GM23338 (cell line): Measurements from ENCODE around the gene GRIN3A.

Source experiments
- EZH2 ChIP-seq: fragments of 200-600 bp; sonication (generic); IDR thresholded peaks from one replicate; pipeline ENCODE4 v1.8.0; 2017; ENCODE audit warnings: antibody characterized with exemption, mild to moderate bottlenecking, low read depth; ENCODE audit not compliant: unreplicated experiment
- EZH2phosphoT487 ChIP-seq: fragments of 200-600 bp; sonication (generic); IDR thresholded peaks from one replicate; pipeline ENCODE4 v1.8.1; 2018; ENCODE audit warnings: antibody characterized with exemption; ENCODE audit not compliant: unreplicated experiment
- TF ChIP-seq, protein P1 (sequence below): IDR thresholded peaks from one replicate; pipeline ENCODE4 v1.6.1; 2018; ENCODE audit warnings: antibody characterized with exemption; ENCODE audit not compliant: unreplicated experiment

- TF ChIP-seq, protein P1, sequence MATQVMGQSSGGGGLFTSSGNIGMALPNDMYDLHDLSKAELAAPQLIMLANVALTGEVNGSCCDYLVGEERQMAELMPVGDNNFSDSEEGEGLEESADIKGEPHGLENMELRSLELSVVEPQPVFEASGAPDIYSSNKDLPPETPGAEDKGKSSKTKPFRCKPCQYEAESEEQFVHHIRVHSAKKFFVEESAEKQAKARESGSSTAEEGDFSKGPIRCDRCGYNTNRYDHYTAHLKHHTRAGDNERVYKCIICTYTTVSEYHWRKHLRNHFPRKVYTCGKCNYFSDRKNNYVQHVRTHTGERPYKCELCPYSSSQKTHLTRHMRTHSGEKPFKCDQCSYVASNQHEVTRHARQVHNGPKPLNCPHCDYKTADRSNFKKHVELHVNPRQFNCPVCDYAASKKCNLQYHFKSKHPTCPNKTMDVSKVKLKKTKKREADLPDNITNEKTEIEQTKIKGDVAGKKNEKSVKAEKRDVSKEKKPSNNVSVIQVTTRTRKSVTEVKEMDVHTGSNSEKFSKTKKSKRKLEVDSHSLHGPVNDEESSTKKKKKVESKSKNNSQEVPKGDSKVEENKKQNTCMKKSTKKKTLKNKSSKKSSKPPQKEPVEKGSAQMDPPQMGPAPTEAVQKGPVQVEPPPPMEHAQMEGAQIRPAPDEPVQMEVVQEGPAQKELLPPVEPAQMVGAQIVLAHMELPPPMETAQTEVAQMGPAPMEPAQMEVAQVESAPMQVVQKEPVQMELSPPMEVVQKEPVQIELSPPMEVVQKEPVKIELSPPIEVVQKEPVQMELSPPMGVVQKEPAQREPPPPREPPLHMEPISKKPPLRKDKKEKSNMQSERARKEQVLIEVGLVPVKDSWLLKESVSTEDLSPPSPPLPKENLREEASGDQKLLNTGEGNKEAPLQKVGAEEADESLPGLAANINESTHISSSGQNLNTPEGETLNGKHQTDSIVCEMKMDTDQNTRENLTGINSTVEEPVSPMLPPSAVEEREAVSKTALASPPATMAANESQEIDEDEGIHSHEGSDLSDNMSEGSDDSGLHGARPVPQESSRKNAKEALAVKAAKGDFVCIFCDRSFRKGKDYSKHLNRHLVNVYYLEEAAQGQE, result no peak
- TF ChIP-seq EZH2phosphoT487 (no peak), EZH2 (no peak)
Measured at GRCh38 chr9:101718192-101718591, 20.3 kb downstream of the GRIN3A start.
